ENCODE measurements around the gene RUFY4.
"Not testable (repeated sequence)": the region's sequence is repeated elsewhere in the genome, so short reads cannot be mapped to it uniquely, and the experiment has no call there.

Gene RUFY4

DNA sequence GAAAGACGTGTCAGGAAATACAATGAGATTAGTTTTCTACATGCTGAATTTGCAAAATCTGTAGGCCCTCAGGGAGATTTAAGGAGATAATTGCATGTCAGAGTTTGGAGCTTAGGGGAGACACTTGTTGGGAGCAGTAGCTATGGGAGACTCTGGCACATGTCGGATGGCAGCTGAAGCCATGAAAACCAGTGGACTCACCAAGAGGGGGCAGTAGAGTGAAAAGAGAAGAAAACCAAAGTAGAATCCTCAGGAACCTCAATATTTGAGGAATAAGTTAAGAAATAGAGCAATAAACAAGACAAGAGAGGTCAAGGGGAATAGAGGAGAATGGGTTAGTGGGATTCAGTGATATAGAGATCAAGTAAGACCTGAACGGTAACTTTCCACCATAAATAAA lies 24.8 kb downstream of the RUFY4 start:
- DNase-seq = no peak

DNA sequence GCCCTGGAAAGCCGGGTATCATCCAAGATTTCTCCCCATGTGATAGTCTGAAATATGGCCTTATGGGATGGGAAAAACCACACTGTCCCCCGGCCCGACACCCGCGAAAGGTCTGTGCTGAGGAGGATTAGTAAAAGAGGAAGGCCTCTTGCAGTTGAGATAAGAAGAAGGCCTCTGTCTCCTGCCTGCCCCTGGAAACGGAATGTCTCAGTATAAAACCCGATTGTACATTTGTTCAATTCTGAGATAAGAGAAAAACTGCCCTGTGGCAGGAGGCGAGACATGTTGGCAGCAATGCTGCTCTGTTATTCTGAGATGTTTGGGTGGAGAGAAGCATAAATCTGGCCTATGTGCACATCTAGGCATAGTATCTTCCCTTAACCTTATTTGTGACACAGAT lies 26.8 kb downstream of the RUFY4 start:
- DNase-seq = no peak

DNA sequence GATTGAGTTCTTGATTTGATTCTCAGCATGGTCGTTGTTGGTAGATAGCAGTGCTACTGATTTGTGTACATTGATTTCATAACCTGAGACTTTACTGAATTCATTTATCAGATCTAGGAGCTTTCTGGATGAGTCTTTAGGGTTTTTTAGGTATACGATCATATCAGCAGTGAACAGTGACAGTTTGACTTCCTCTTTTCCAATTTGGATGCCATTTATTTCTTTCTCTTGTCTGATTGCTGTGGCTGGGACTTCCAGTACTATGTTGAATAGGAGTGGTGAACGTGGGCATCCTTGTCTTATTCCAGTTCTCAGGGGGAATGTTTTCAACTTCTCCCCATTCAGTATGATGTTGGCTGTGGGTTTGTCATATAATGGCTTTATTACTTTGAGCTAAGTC lies 28.9 kb downstream of the RUFY4 start:
- DNase-seq = no peak

DNA sequence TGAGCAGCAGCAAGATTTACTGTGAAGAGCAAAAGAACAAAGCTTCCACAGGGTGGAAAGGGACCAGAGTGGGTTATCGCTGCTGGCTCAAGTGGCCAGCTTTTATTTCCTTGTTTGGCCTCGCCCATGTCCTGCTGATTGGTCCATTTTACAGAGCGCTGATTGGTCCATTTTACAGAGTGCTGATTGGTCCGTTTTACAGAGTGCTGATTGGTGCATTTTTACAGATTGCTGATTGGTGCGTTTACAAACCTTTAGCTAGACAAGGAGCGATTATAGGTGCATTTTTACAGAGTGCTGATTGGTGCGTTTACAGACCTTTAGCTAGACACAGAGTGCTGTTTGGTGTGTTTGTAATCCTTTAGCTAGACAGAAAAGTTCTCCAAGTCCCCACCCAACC lies 39.8 kb downstream of the RUFY4 start:
- not testable (repeated sequence) for DNase-seq

DNA sequence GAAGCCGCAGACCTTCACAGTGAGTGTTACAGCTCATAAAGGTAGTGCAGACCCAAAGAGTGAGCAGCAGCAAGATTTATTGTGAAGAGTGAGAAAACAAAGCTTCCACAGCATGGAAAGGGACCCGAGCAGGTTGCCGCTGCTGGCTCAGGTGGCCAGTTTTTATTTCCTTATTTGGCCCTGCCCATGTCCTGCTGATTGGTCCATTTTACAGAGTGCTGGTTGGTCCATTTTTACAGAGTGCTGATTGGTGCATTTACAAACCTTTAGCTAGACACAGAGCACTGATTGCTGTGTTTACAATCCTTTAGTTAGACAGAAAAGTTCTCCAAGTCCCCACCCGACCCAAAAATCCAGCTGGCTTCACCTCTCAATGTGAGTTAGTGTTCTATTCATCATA lies 52.7 kb downstream of the RUFY4 start:
- DNase-seq = not testable (repeated sequence)

DNA sequence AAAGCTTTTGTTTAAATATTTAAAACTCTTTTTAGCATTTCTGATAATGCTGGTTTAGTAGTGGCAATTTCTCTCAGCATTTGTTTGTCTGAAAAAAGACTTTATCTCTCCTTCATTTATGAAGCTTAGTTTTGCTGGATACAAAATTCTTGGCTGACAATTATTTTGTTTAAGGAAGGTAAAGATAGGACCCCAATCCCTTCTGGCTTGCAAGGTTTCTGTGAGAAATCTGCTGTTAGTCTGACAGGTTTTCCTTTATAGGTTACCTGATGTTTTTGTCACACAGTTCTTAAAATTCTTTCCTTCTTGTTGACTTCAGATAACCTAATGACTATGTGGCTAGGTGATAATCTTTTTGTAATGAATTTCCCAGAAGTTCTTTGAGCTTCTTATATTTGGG lies 53.2 kb downstream of the RUFY4 start:
- DNase-seq = not testable (repeated sequence)

DNA sequence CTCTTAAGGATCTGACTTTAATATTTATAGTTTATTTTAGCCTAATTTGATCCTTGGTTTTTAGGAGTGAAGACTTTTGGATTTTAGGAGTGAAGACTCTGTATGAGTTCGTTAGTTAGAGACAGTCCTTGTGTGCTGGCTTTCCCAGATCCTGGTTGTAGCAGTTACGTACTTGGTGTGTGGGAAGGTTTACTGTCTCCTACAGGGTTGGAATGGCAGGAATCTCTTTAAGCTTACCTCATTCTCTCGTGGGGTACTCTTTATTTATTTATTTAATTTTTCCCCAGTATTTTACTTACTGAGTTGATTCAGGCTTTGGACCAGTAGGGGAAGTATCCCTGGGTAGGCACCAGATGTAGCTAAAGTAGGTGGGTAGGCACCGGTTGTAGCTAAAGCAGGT lies 54.9 kb downstream of the RUFY4 start:
- DNase-seq = no peak

DNA sequence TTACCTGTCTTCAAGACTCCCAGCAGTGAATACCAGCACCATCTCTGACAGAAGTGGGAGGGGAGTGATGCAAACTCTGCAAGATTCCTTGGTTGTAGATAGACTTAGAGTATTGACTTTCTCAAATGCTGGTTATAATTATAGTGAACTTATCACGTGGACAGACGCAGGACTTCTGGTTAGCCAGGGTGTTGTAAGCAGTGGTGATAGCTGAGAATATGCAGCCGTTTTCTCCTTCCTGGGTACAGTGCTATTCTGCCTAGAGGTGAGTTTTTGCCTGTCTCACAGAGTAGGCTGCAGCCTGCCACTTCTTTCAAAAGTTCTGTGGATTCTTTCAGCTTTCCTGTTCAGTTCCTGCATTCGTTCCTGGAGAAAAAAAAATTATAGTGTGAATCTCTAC lies 56.0 kb downstream of the RUFY4 start:
- no peak for DNase-seq

DNA sequence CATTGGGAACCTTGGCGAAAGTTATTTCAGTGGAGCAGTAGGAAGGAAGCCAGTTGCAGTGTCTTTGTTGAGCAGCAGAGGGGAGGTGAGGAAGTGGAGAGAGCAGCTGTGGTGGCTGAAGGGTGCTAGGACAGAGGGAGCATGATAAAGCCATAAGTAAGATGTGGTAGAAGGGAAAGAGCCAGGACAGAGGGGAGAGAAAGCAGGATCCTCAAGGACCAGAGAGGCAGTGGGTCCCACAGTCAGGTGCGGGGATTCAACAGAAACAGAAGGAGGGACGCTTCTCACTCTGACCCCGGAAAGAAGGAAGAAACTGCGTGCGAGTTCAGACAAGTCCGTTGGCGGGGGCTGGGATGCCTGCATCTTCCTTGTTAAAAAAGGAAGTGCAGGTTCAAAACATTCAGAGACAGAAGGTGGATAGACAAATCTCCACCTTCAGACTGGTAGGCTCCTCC lies 56.6 kb downstream of the RUFY4 start, which contains the start of gene CXCR2:
TSS of gene CXCR2 (plus strand) at position 403 of the 455 bp plus-strand sequence. CDS start 8,774 bp downstream, outside the sequence.
- DNase-seq = no peak

DNA sequence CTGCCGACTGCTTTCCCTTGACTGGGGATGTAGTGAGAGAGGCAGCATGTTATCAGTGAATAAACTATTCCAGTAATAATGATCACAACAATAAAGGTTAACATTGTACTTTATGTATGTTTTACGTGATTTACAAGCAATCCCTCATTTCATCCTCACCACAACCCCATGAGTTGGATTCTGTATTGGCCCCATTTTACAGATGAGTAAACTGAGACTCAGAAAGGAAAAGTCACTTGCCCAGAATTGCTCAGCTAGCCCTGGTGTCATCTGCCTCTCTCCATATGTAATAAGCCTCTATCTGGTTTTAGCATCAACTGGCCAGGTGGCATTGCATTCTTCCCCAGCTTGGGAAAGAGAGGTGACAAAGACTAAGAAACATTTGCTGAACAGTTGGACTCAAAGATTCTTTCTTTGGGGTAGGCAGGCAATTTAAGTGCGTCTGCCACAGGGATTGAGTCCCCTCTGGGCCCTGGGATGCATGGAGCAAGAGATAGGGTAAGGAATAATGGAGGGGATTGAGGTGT lies 58.9 kb downstream of the RUFY4 start:
- DNase-seq = no peak

DNA sequence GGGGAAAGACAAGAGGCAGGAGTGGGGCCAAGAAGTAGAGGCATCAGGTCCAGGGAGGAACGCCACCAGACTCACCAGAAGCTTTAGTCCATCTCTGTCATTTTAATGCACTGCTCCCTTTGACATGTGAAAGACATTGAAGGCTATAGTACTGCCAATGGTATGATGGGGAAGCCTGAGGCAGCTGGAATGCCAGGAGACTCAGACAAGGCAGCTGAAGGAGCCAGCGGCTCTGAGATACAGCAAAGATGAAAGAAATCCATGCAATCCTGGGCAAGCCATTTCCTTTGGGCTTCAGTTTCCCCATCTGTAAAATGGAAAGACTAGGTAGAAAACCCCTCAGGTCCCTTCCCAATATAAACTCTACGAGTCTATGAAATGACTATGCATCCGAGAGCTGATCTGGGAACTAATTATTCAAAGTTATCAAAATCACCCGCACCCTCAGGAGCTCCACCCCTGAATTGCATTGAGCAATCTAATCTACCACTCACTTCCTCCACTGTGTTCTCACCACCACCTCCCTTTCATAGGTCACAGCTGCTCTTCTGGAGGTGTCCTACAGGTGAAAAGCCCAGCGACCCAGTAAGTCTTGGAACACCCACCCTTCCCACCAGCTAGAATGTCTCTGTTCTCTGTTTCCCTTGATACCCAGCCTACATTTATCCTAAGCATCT lies 59.9 kb downstream of the RUFY4 start:
- DNase-seq = no peak

DNA sequence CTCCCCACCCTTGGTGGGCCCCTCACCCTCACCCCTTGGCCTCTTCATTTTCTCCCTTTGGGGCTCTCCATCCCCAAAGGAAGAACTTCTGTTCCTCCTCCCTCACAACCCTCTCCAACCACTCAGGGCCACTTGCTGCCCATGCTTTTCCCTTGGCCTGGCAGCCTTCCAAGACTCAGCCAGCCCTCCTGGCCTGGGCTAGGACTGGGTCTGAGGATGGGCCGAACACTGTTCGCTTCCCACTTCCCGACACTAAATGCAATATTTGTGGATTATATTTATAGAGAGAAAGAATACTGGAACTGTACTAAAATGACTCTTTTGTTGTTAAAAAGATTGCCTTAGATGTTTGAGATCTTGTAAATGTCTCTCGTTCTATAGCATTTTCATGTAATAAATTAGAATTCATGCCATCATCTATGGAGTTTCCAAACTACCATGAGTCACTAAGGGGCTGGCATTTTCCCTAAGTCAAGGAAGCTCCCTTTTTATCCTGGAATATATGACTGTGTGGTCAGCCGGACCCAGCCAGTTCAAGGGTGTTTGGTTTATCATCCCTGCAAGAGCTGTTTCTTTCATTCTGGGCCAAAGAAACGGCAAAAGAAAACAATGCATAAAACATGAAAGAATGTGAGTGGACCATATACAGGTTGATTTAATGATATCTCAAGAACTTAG lies 60.5 kb downstream of the RUFY4 start:
- no peak for DNase-seq

DNA sequence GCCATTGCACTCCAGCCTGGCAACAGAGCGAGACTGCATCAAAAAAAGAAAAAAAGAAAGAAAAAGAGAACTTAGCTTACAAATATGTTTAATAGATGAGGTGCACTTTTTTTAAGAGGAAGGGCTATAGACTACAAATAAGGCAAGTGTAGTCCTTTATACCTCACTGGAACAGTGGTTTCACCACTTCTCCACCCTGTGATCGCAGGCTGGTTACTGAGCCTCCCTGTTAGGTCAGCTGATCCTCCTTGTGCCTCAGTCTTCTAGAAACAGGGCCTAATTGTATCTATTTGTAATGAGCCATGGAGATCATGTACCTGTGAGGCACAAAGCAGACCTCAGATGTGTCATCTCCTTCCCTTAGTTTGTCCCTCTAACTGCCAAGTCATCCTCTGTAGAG lies 61.3 kb downstream of the RUFY4 start:
- no peak for DNase-seq

DNA sequence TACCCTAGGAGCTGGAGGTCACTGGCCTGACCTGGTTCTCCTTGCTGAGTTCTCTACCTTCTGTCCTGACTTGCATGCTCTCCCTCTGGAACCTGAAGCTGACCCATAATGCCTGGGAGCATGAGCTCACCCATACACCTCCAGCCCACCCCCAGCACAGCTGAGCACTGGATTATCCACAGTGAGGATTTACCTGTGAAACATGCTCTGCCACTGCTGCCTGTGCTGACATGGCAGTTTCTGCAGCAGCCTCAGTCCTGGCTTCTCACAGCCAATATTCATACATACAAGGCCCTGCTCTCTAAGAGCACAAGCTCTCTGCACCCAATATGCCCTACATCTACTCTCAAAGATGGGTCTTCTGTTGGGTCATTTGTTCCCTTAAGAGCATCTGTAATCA lies 61.8 kb downstream of the RUFY4 start:
- no peak for DNase-seq

DNA sequence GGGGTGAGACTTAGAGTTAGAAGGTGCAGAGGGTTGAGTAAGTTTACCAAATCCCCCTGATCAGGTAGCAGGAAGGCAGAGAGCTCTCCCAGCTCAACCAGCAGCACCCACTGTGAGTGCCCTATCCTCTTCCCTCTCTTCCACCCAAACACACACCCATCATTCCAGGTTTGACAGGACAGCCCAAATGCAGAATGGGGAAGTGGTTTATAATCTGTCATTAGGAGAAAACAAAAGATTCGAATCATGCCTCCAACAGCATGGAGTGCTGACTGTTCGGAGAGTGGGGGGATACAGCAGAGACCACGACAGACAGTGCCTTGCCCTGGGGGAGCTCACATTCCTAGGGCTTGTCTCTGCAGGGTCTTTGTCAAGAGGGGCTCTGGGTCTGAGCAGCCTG lies 68.5 kb downstream of the RUFY4 start:
- DNase-seq = no peak

DNA sequence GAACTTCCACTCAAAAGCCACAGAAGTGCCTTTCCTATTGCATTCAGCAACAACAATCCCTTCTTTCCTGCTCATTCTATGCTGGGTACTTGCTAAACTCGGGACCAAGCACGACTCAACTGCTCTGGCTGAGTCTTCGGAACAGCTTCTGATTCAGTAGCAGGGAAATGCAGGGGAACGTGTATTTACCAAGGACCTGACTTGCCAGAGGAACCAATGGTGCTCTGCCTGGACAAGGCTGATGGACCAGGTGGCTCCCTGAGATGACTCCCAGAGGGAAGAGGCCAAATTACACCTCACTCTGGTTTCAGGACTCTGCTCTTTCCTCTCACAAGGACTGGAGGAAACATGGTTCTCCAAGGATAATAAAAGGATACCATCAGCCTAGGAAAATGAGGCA lies 69.0 kb downstream of the RUFY4 start:
- DNase-seq = no peak
